Measurements from ENCODE around the gene EPHB2.
A peak's percentile ranks its signal among the peaks of the same experiment; 100 is the strongest.
"Not testable (repeated sequence)": the region's sequence is repeated elsewhere in the genome, so short reads cannot be mapped to it uniquely, and the experiment has no call there.

The EPHB2 gene

GRCh38 chr1:22691031-22691753, 19.4 kb upstream of the EPHB2 start:
- no peak for DNase-seq (ENCODE audit: low spot score)

- DNase-seq (ENCODE audit: low spot score): no peak
These were observed 16.5 kb upstream of the EPHB2 start for GRCh38 chr1:22694172-22694571.

GRCh38 chr1:22696610-22697009, 14.0 kb upstream of the EPHB2 start:
- no peak for DNase-seq (ENCODE audit: low spot score)

- no peak for DNase-seq (ENCODE audit: low spot score)
These were observed 12.7 kb upstream of the EPHB2 start for GRCh38 chr1:22697980-22698379.

- no peak for DNase-seq (ENCODE audit: low spot score)
These were observed 10.7 kb upstream of the EPHB2 start for GRCh38 chr1:22699681-22700520.

- no peak for DNase-seq (ENCODE audit: low spot score)
These were observed 8.1 kb upstream of the EPHB2 start for GRCh38 chr1:22702296-22703085.

- peak; percentile 91 for DNase-seq (ENCODE audit: low spot score)
These were observed 6.1 kb upstream of the EPHB2 start for GRCh38 chr1:22704440-22705067.

- no peak for DNase-seq (ENCODE audit: low spot score)
These were observed 5.1 kb upstream of the EPHB2 start for GRCh38 chr1:22705586-22705985.

GRCh38 chr1:22706100-22706499, 4.5 kb upstream of the EPHB2 start:
- DNase-seq (ENCODE audit: low spot score): not testable (repeated sequence)

GRCh38 chr1:22708777-22709176, 1.9 kb upstream of the EPHB2 start:
- peak; percentile 45 for DNase-seq (ENCODE audit: low spot score)

- no peak for DNase-seq (ENCODE audit: low spot score)
These were observed 1.4 kb upstream of the EPHB2 start for GRCh38 chr1:22709227-22709626.

- DNase-seq (ENCODE audit: low spot score): peak; percentile 32
These were observed 543 bp upstream of the EPHB2 start for GRCh38 chr1:22709891-22710700.

GRCh38 chr1:22711071-22711470, 432 bp downstream of the EPHB2 start:
- DNase-seq (ENCODE audit: low spot score): no peak

GRCh38 chr1:22711591-22712501, 1.2 kb downstream of the EPHB2 start:
- DNase-seq (ENCODE audit: low spot score): no peak

- DNase-seq (ENCODE audit: low spot score): no peak
These were observed 2.0 kb downstream of the EPHB2 start for GRCh38 chr1:22712502-22713271.

- no peak for DNase-seq (ENCODE audit: low spot score)
These were observed 3.8 kb downstream of the EPHB2 start for GRCh38 chr1:22714455-22714854.

- DNase-seq (ENCODE audit: low spot score): no peak
These were observed 6.6 kb downstream of the EPHB2 start for GRCh38 chr1:22717037-22717760.

GRCh38 chr1:22721122-22721873, 10.7 kb downstream of the EPHB2 start:
- DNase-seq (ENCODE audit: low spot score): no peak
